ENCODE measurements around the gene PRDM12. TPM values are rescaled to one million over a fixed set of nuclear protein-coding genes. Genes with fewer than 3 reads are reported as not detected.

The PRDM12 gene
- total RNA-seq, 2 donors from 2014 or later, result not detected

- H3K4me1 ChIP-seq, result no peaks in the 10 kb centered on the region
- no peak for DNase-seq
- no peaks in the 10 kb centered on the region for H3K27me3 ChIP-seq
- H3K36me3 ChIP-seq (replicated peaks in 1 of 2; ENCODE audit: insufficient read depth in 1 of 2, low read depth in 2 of 2), result no peaks in the 10 kb centered on the region
- intact Hi-C loops (cut with DNase I), result no loop called here
- no peak for TF ChIP-seq POLR2A (IDR thresholded peaks at IDR 0.05)
- no peak for TF ChIP-seq CTCF (IDR thresholded peaks at IDR 0.05)
- WGBS, 2 donors, result 64 to 66% methylated on average over 15 of the region's 15 CpGs
- no peaks in the 10 kb centered on the region for H3K9me3 ChIP-seq
- H3K27ac ChIP-seq, result no peak overlapping the region
- no peak for ATAC-seq
- H3K4me3 ChIP-seq, result no peak overlapping the region
These were observed 13.2 kb upstream of the PRDM12 start for GRCh38 chr9:130651221-130651620.

- no peaks in the 10 kb centered on the region for H3K4me1 ChIP-seq
- no peak overlapping the region for H3K4me3 ChIP-seq
- TF ChIP-seq CTCF (IDR thresholded peaks at IDR 0.05) (no peak), POLR2A (IDR thresholded peaks at IDR 0.05) (no peak)
- no peak for DNase-seq
- H3K36me3 ChIP-seq (replicated peaks in 1 of 2; ENCODE audit: insufficient read depth in 1 of 2, low read depth in 2 of 2), result no peaks in the 10 kb centered on the region
- ATAC-seq, result no peak
- no peak overlapping the region for H3K27ac ChIP-seq
- WGBS, 2 donors, result 80 to 83% methylated on average over 18 of the region's 18 CpGs
- no peaks in the 10 kb centered on the region for H3K27me3 ChIP-seq
- intact Hi-C loops (cut with DNase I), result no loop called here
- H3K9me3 ChIP-seq, result no peaks in the 10 kb centered on the region
These were observed 12.6 kb upstream of the PRDM12 start for GRCh38 chr9:130651752-130652151.

GRCh38 chr9:130654879-130655278 lies 9.5 kb upstream of the PRDM12 start:
- Histone ChIP-seq H3K36me3 (replicated peaks in 1 of 2; ENCODE audit: insufficient read depth in 1 of 2, low read depth in 2 of 2) (no peaks in the 10 kb centered on the region), H3K4me3 (no peak overlapping the region), H3K9me3 (no peaks in the 10 kb centered on the region), H3K4me1 (peaks cover 5% of the 10 kb centered on the region), H3K27me3 (peaks cover 0 to 10% of the 10 kb centered on the region in 2 donors), H3K27ac (no peak overlapping the region)
- DNase-seq (no peak), ATAC-seq (no peak)
- intact Hi-C loops (cut with DNase I), result no loop called here
- 68 to 70% methylated on average over 5 to 6 of the region's 6 CpGs for WGBS, 2 donors
- TF ChIP-seq CTCF (IDR thresholded peaks at IDR 0.05) (no peak), POLR2A (IDR thresholded peaks at IDR 0.05) (no peak)

- Histone ChIP-seq H3K4me3 (no peak overlapping the region), H3K36me3 (replicated peaks in 1 of 2; ENCODE audit: insufficient read depth in 1 of 2, low read depth in 2 of 2) (no peaks in the 10 kb centered on the region), H3K4me1 (peaks cover 46% of the 10 kb centered on the region), H3K27ac (no peak overlapping the region), H3K9me3 (no peaks in the 10 kb centered on the region), H3K27me3 (peaks cover 4 to 48% of the 10 kb centered on the region in 2 donors)
- DNase-seq (no peak), ATAC-seq (no peak)
- no peak for TF ChIP-seq POLR2A (IDR thresholded peaks at IDR 0.05)
- TF ChIP-seq CTCF (IDR thresholded peaks at IDR 0.05), result no peak
- WGBS, 2 donors, result 13 to 30% methylated on average over 22 to 52 of the region's 52 CpGs
- intact Hi-C loops (cut with DNase I), result no loop called here
These were observed 5.3 kb upstream of the PRDM12 start for GRCh38 chr9:130658893-130659698.
